ENCODE measurements around the gene BICC1.

GRCh38 chr10:58758321-58758720 lies 245.6 kb downstream of the BICC1 start:
- TF ChIP-seq POLR2A (IDR thresholded peaks at IDR 0.05) (no peak), CTCF (IDR thresholded peaks at IDR 0.05) (no peak)

All from upper lobe of left lung (tissue), 4 donors.